Lower leg skin (tissue), 4 donors: Measurements from ENCODE around the gene LRRC26. TPM values are rescaled to one million over a fixed set of nuclear protein-coding genes. Genes with fewer than 3 reads are reported as not detected.

Experiments used
- DNase-seq, 2 donors: peaks; one replicate each; pipeline ENCODE4 v3.0.0-alpha.2; 2019; ENCODE audit warnings: low spot score in 2 of 2
- H3K4me3 ChIP-seq: fragments of 200-600 bp; sonication (generic); 2 replicates; pipeline ENCODE4 v1.5.1; 2017; ENCODE audit warnings: mild to moderate bottlenecking, low read depth; ENCODE audit not compliant: poor library complexity, severe bottlenecking
- POLR2A ChIP-seq, 2 donors: fragments of 450-650 bp; IDR thresholded peaks; one replicate each; pipeline ENCODE4 v1.6.1; 2016 to 2017; ENCODE audit warnings: antibody characterized with exemption in 2 of 2, mild to moderate bottlenecking in 1 of 2, moderate library complexity in 1 of 2
- WGBS, 2 donors: methylation state at CpG; one replicate each; pipeline ENCODE4 v1.1.5; 2018; 5-methylcytosine and 5-hydroxymethylcytosine counted together
- intact Hi-C: fragments of 100-400 bp; cut with DNase I; formaldehyde crosslinking; loops from one replicate; pipeline ENCODE4 v1.15.0; 2023; ENCODE audit warnings: low total_unique reads
- total RNA-seq, 4 donors: library from RNA; depleted of rRNA; stranded (reverse); fragments of >200 nt; gene quantifications; one replicate each; pipeline ENCODE4 v1.1.0, GENCODE V29; 2016
- TF ChIP-seq, protein P1 (sequence below), 3 donors: fragments of 450-650 bp; IDR thresholded peaks; one replicate each; pipeline ENCODE4 v1.5.1; 2016; ENCODE audit warnings: antibody characterized with exemption in 3 of 3, mild to moderate bottlenecking in 3 of 3, moderate library complexity in 2 of 3

The LRRC26 gene
- total RNA-seq, 4 donors from 2014 or later, result 4.1 to 29.0 (median 21.3) TPM

DNA sequence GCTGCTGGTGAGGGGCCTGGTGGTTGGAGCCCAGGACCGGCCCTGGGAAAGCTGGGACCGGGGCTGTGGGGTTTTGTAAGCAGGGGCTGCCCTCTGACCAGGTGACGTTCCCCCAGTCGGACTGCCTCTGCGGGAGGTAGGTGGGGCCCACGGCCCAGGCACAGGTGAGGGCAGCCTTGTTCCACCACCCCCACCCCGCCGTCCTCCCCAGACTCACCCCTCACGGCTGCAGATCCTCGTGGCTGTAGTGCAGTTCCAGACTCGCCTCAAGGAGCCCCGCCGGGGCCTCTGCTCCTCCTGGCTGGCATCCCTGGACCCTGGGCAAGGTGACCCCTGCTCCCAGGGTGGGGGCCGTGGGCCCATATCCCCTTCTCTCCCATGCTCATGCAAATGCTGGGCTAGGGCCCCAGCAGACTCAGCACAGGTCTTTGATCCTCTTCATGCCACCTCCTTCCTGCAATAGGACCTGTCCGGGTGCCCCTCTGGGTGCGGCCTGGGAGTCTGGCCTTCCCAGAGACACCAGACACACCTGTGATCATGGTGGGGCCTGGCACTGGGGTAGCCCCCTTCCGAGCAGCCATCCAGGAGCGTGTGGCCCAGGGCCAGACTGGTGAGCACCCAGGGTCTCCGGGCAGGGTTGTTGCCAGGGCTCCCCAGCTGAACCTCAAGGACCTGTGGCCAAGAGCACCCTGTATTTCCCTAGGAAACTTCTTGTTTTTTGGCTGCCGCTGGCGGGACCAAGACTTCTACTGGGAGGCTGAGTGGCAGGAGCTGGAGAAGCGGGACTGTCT is 45.5 kb upstream of the LRRC26 start:
- no peak overlapping the region for H3K4me3 ChIP-seq
- no peak for TF ChIP-seq POLR2A (IDR thresholded peaks at IDR 0.05)
- TF ChIP-seq, protein P1, sequence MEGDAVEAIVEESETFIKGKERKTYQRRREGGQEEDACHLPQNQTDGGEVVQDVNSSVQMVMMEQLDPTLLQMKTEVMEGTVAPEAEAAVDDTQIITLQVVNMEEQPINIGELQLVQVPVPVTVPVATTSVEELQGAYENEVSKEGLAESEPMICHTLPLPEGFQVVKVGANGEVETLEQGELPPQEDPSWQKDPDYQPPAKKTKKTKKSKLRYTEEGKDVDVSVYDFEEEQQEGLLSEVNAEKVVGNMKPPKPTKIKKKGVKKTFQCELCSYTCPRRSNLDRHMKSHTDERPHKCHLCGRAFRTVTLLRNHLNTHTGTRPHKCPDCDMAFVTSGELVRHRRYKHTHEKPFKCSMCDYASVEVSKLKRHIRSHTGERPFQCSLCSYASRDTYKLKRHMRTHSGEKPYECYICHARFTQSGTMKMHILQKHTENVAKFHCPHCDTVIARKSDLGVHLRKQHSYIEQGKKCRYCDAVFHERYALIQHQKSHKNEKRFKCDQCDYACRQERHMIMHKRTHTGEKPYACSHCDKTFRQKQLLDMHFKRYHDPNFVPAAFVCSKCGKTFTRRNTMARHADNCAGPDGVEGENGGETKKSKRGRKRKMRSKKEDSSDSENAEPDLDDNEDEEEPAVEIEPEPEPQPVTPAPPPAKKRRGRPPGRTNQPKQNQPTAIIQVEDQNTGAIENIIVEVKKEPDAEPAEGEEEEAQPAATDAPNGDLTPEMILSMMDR (IDR thresholded peaks at IDR 0.05), result no peak
- intact Hi-C loops, result no loop called here
- WGBS, 2 donors, result 92 to 96% methylated on average over 18 to 19 of the region's 22 CpGs
- DNase-seq, result no peak

DNA sequence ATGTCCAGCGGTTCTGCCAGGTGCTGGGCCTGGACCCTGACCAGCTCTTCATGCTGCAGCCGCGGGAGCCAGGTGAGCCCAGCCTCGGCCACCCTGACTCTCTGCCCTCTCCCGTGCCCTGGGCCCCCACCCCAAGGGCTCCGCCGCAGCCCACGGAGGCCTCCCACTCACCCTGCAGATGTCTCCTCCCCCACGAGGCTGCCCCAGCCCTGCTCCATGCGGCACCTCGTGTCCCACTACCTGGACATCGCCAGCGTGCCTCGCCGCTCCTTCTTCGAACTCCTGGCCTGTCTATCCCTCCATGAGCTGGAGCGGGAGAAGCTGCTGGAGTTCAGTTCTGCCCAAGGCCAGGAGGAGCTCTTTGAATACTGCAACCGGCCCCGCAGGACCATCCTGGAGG is 44.8 kb upstream of the LRRC26 start:
- 91 to 95% methylated on average over 18 to 19 of the region's 19 CpGs for WGBS, 2 donors
- TF ChIP-seq, protein P1 (IDR thresholded peaks at IDR 0.05), result no peak
- no peak for TF ChIP-seq POLR2A (IDR thresholded peaks at IDR 0.05)
- H3K4me3 ChIP-seq, result no peak overlapping the region
- intact Hi-C loops, result no loop called here
- no peak for DNase-seq

DNA sequence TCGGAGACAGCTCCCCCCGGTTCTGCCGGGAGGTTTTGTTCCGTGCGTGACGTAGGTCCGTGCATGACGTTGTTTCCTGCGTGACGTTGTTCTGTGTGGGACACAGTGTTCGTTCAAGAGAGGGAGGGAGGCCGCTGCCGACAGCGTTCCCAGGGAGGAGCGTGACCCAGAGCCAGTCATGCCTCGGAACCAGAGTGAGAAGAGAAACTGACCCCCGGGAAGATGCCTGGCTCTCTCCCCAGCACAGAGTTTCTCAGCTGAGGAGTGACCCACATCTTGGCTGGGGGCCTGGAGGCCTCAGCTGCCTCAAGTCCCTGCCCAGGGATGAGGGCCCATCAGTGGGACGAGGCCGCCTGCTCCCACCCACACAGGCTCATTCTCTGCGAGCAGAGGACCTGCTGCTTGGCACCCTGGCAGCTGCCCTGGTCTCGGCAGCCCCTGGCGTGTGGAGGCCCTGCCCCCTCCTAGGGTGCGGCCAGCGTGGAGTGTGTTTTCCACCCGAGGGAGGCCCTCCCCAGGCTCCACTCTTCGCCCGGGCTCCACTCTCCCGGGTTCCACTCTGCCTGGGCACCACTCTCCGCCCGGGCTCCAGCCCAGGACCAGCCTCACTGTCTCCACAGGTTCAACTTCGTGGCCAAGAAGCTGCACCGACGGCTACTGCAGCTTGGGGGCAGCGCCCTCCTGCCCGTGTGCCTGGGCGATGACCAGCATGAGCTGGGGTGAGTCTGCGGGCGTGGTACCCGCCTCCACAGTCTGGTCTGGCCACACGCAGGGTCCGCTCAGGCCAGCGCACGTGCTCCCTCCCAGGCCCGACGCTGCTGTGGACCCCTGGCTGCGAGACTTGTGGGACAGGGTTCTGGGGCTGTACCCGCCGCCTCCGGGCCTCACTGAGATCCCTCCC is 43.6 kb upstream of the LRRC26 start:
- TF ChIP-seq, protein P1 (IDR thresholded peaks at IDR 0.05), result no peak
- TF ChIP-seq POLR2A (IDR thresholded peaks at IDR 0.05), result no peak
- 90 to 93% methylated on average over 45 to 49 of the region's 49 CpGs for whole genome bisulfite sequencing, 2 donors
- intact Hi-C loops, result no loop called here
- no peak for DNase-seq
- no peak overlapping the region for H3K4me3 ChIP-seq

DNA sequence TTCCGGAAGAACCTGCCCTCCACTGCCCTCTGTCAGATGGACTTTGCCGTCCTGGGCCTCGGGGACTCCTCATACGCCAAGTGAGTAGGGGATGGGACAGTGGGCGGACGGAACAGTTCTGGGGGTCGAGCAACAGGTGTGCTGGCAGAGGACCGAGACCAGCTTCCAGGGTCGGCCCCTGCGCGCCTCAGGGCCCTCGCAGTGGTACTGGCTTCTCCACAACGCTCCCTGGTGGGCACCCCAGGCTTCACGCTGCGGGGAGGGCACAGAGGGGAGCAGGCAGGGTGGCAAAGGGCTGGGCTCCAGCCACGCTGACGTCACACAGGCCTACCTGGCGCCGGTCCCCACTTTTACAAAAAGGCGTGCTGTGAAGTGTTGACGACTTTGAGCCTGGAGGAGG is 42.7 kb upstream of the LRRC26 start:
- H3K4me3 ChIP-seq, result no peak overlapping the region
- 71 to 87% methylated on average over 17 to 21 of the region's 21 CpGs for WGBS, 2 donors
- intact Hi-C loops, result no loop called here
- DNase-seq, result no peak
- TF ChIP-seq POLR2A (IDR thresholded peaks at IDR 0.05), result no peak
- TF ChIP-seq, protein P1 (IDR thresholded peaks at IDR 0.05), result no peak

DNA sequence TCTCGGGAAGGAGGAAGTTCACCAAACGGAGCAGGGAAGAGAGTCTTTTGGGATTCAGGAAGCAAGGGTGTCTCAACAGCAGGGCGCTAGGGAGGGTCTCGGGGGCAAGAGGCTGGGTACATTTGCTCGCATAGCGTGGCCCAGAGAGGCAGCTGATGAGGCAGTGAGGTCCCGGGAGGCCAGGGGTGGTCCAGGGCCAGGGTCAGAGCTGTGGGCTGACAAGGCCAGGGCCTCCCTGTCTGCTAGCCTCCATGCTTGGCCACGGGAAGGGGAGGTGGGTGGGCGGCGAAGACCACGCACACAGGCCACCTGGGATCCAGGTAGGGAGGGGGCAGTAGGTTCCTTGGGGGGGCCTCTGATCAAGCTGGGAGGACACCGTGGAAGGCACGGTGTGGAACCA is 41.7 kb upstream of the LRRC26 start:
- no peak for DNase-seq
- 80 to 83% methylated on average over 13 of the region's 13 CpGs for WGBS, 2 donors
- intact Hi-C loops, result no loop called here
- TF ChIP-seq, protein P1 (IDR thresholded peaks at IDR 0.05), result no peak
- TF ChIP-seq POLR2A (IDR thresholded peaks at IDR 0.05), result no peak
- no peak overlapping the region for H3K4me3 ChIP-seq
